Measurements from ENCODE around the gene APCDD1. TPM values are rescaled to one million over a fixed set of nuclear protein-coding genes. Genes with fewer than 3 reads are reported as not detected.

Gene APCDD1
- total RNA-seq, 1 experiment from 2014 or later = not detected

DNA sequence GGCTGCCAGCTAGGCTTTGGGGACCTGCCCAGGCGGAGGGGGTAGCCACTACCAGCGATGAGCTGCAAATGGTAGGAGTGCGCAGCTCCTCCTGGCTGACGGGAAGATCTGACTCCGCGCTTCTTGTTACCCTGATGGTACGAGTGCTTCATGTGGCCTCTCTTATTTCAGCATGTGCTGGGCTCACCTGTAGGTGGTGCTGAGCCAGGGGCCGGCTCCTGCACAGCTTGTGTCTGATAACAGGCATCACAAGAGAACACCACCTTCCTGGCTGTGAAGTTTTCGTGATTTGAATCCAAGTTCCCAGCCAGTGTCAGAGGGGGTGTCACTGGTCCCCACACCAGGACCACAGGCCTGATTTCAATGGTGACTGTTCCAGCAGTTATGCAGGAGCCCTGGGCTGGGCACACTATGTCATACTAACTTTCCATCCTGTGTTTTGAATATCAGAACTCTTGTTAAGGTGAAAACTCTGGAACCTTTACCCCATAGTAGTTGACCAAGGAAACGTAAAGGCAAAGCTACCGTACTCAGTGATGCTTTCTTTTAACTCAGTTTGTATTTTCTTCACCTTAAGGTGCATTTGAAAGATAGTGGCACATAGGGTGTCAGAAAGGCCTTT, 28.0 kb downstream of the APCDD1 start:
- Histone ChIP-seq H3K4me3 (replicated peaks in 1 of 2; ENCODE audit: low read depth in 1 of 2, low read length in 2 of 2) (no peak overlapping the region), H3K9ac (ENCODE audit: low read length) (no peak overlapping the region), H3K4me1 (ENCODE audit: control insufficient read depth in 1 of 2, insufficient read depth in 2 of 2, low read length in 2 of 2) (no peaks in the 10 kb centered on the region), H3K36me3 (ENCODE audit: control insufficient read depth in 1 of 2, insufficient read depth in 2 of 2, low read length in 2 of 2) (no peaks in the 10 kb centered on the region), H2AFZ (ENCODE audit: low read depth, low read length, poor library complexity, severe bottlenecking) (no peak overlapping the region), H3K27ac (ENCODE audit: low read depth, low read length) (no peak overlapping the region), H3K79me2 (ENCODE audit: insufficient read depth, low read length) (no peaks in the 10 kb centered on the region), H3K9me3 (ENCODE audit: control insufficient read depth in 1 of 2, insufficient read depth in 1 of 2, low read depth in 1 of 2, low read length in 2 of 2) (no peaks in the 10 kb centered on the region), H4K20me1 (ENCODE audit: insufficient read depth) (no peaks in the 10 kb centered on the region), H3K4me2 (ENCODE audit: low read length) (no peak overlapping the region), H3K9me2 (ENCODE audit: insufficient read depth) (no peaks in the 10 kb centered on the region), H3K27me3 (ENCODE audit: insufficient read depth, low read length) (peaks cover 40% of the 10 kb centered on the region; the same call in 1 of the 2 replicates)
- ChIA-PET POLR2A (no interaction called here), RAD21 (ENCODE audit: low non-redundant PET in 1 of 2, low total read pairs in 2 of 2, uncharacterized antibody in 2 of 2, unreplicated experiment in 2 of 2) (no interaction called here), CTCF (interaction anchor here (1.3 kb wide), 1 partner anchor 8 kb away, joined by 3 read pairs; no protein-coding TSS in a partner anchor)
- intact Hi-C loops (cut with micrococcal nuclease) = no loop called here
- DNase-seq (ENCODE audit: low read depth, low spot score) = no peak
- BruUV-seq (replicated peaks) = no TSS peak
- ATAC-seq = no peak
- TF ChIP-seq SIN3A (IDR thresholded peaks at IDR 0.05; ENCODE audit: low read depth) = no peak
- no peak for TF ChIP-seq RAD21 (IDR thresholded peaks at IDR 0.05; ENCODE audit: low read depth)
- TF ChIP-seq EZH2 (IDR thresholded peaks at IDR 0.05) = no peak
- TF ChIP-seq JUND (IDR thresholded peaks at IDR 0.05) = no peak
- TF ChIP-seq, protein P1, sequence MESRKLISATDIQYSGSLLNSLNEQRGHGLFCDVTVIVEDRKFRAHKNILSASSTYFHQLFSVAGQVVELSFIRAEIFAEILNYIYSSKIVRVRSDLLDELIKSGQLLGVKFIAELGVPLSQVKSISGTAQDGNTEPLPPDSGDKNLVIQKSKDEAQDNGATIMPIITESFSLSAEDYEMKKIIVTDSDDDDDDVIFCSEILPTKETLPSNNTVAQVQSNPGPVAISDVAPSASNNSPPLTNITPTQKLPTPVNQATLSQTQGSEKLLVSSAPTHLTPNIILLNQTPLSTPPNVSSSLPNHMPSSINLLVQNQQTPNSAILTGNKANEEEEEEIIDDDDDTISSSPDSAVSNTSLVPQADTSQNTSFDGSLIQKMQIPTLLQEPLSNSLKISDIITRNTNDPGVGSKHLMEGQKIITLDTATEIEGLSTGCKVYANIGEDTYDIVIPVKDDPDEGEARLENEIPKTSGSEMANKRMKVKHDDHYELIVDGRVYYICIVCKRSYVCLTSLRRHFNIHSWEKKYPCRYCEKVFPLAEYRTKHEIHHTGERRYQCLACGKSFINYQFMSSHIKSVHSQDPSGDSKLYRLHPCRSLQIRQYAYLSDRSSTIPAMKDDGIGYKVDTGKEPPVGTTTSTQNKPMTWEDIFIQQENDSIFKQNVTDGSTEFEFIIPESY (IDR thresholded peaks at IDR 0.05; ENCODE audit: extremely low read depth, insufficient replicate concordance, low read length) = no peak
- TF ChIP-seq ELF1 (IDR thresholded peaks at IDR 0.05; ENCODE audit: borderline replicate concordance, low read depth) = no peak
- TF ChIP-seq CEBPB (IDR thresholded peaks at IDR 0.05; ENCODE audit: low read depth) = no peak
- TF ChIP-seq SP1 (IDR thresholded peaks at IDR 0.05; ENCODE audit: low read depth) = no peak
- no peak for TF ChIP-seq ZFX (IDR thresholded peaks at IDR 0.05)
- TF ChIP-seq POLR2A (IDR thresholded peaks at IDR 0.05; ENCODE audit: borderline replicate concordance, extremely low read depth, insufficient read depth, insufficient read length) = no peak
